ENCODE data around the gene PFDN4. TPM values are rescaled to one million over a fixed set of nuclear protein-coding genes. Genes with fewer than 3 reads are reported as not detected.

The PFDN4 gene
- total RNA-seq, 1 donor from 2014 or later: 19.8 TPM

- DNase-seq (ENCODE audit: low spot score): no peak
Measured at GRCh38 chr20:54173653-54174456, 34.0 kb upstream of the PFDN4 start, which contains the start of gene CYP24A1. CYP24A1 (minus strand) TSS chr20:54173986; CDS start chr20:54173579, 407 bp downstream.

GRCh38 chr20:54174457-54175175 is 33.3 kb upstream of the PFDN4 start:
- DNase-seq (ENCODE audit: low spot score): no peak

DNA sequence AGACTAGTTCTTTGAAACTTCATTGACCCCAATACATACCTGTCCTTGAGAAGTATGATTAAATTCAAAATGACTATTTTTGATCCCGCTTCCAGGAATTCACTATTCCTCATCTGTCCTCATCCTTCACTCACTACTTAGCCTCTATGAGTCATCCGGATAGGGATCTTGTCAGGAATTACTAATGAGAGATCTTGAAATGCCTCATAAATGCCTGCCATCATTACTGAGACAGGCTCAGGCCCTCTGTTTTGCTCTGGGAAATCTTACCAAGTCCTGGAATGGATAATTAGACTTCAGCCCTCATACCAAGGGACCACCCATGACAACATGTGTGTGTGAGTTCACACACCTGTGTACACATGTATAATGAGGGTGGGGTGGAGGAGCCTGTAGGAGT is 31.3 kb upstream of the PFDN4 start:
- no peak for DNase-seq (ENCODE audit: low spot score)

DNA sequence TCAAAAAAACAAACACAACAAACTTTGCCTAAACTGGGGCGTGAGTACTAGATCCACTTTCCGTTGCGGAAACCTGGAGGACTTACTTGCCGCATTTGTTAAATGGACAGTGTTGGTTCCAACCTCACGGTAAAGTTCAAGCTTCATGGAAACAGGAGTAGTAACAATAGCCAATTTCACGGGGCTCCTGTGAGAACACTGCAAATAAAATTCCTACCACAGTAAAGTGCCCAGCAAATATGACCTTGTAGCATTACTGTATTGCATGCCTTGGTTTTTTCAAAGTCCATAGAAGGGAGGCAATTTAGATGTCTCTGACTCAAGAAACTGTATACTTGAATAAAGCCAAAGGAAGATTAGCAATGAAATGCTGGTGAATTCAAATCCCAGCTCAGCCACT is 30.5 kb upstream of the PFDN4 start:
- no peak for DNase-seq (ENCODE audit: low spot score)

DNA sequence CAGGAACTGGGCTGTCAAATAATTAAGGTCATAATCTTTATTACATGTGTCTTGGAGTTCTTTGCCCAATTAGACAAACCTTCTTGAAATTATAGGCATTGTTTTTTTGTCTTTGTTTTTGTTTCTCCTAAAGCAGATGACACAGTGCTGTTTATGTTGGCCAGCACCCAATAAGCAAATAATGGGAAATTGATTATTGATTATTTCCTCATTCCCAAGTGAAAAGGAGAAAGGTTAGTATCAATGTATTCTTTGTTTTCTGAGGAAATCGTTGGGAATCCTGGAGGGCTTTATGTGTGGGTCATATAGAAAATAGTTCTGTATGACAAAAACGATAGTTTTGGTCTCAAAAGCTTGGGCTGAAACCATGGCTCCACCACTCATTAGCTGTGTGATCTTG is 29.6 kb upstream of the PFDN4 start:
- DNase-seq (ENCODE audit: low spot score): no peak

DNA sequence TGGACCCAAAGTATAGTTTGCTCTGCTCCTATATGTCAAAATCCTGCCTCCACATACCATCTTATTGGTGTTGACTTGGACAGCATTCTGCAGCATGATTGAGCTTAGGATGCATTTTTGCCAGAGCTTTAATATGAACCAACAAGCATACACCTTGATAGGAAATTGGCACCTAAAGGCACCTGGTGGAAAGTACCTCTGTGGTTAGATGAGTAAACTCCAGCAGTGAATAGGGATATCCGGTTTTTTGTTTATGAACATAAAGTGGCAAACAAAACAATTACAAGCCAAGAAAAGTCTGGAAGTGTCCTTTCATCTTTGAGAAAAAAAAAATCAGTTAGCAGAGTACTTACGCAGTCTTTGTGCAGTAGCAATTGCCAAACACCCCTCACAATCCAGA is 27.9 kb upstream of the PFDN4 start:
- no peak for DNase-seq (ENCODE audit: low spot score)

- no peak for DNase-seq (ENCODE audit: low spot score)
Measured at GRCh38 chr20:54180931-54181330, 27.0 kb upstream of the PFDN4 start.

- DNase-seq (ENCODE audit: low spot score): no peak
Measured at GRCh38 chr20:54184071-54184470, 23.8 kb upstream of the PFDN4 start.

- DNase-seq (ENCODE audit: low spot score): no peak
Measured at GRCh38 chr20:54184904-54185626, 22.8 kb upstream of the PFDN4 start.

- DNase-seq (ENCODE audit: low spot score): no peak
Measured at GRCh38 chr20:54188132-54188849, 19.6 kb upstream of the PFDN4 start.

- no peak for DNase-seq (ENCODE audit: low spot score)
Measured at GRCh38 chr20:54189630-54190029, 18.3 kb upstream of the PFDN4 start.

GRCh38 chr20:54190217-54190616 is 17.7 kb upstream of the PFDN4 start:
- DNase-seq (ENCODE audit: low spot score): no peak

GRCh38 chr20:54193817-54194216 is 14.1 kb upstream of the PFDN4 start:
- DNase-seq (ENCODE audit: low spot score): no peak

- DNase-seq (ENCODE audit: low spot score): no peak
Measured at GRCh38 chr20:54194724-54195438, 13.0 kb upstream of the PFDN4 start.

GRCh38 chr20:54195483-54196472 is 12.1 kb upstream of the PFDN4 start:
- no peak for DNase-seq (ENCODE audit: low spot score)

GRCh38 chr20:54197621-54198604 is 10.0 kb upstream of the PFDN4 start:
- no peak for DNase-seq (ENCODE audit: low spot score)

- DNase-seq (ENCODE audit: low spot score): no peak
Measured at GRCh38 chr20:54199283-54199682, 8.6 kb upstream of the PFDN4 start.

GRCh38 chr20:54199721-54200176 is 8.1 kb upstream of the PFDN4 start:
- no peak for DNase-seq (ENCODE audit: low spot score)

All from mesenteric fat pad (tissue), 1 donor.